Motor neuron (in vitro differentiated cells): ENCODE measurements around the gene HOXB13. TPM values are rescaled to one million over a fixed set of nuclear protein-coding genes. Genes with fewer than 3 reads are reported as not detected.
"Not testable (repeated sequence)": the region's sequence is repeated elsewhere in the genome, so short reads cannot be mapped to it uniquely, and the experiment has no call there.

Experiments used
- ATAC-seq, 8 experiments: fragments of 200-7000 bp; cut with Tn5 transposase; replicated peaks in 6 of 8; 2 replicates each; pipeline ENCODE4 v1.8.0; 2021; ENCODE audit warnings: mild to moderate bottlenecking in 8 of 8, moderate library complexity in 8 of 8
- H3K27ac ChIP-seq, 2 donors: fragments of 250-450 bp; sonication (Bioruptor Pico); 2 replicates each; pipeline ENCODE4 v1.9.0; 2021; ENCODE audit warnings: antibody characterized with exemption in 2 of 2, mild to moderate bottlenecking in 2 of 2, moderate library complexity in 1 of 2
- H3K4me1 ChIP-seq, 2 donors: fragments of 250-450 bp; sonication (Bioruptor Pico); replicated peaks in 1 of 2; 2 replicates each; pipeline ENCODE4 v1.6.1; 2021; ENCODE audit warnings: antibody characterized with exemption in 2 of 2, mild to moderate bottlenecking in 2 of 2, moderate library complexity in 1 of 2
- H3K4me3 ChIP-seq, 5 donors: fragments of 250-450 bp; sonication (Bioruptor Pico); 2 replicates each; pipeline ENCODE4 v1.9.0; 2021; ENCODE audit warnings: antibody characterized with exemption in 5 of 5, mild to moderate bottlenecking in 5 of 5, moderate library complexity in 4 of 5
- WGBS, 10 experiments: fragments of 450-650 bp; shearing (Covaris generic); methylation state at CpG; one replicate each; pipeline ENCODE4 v1.0.0; 2022; 5-methylcytosine and 5-hydroxymethylcytosine counted together
- in situ Hi-C, 9 experiments: fragments of 400-800 bp; cut with MboI; loops; one replicate each; pipeline ENCODE4 v1.15.0; 2021; ENCODE audit warnings: low sequenced_read_pairs in 9 of 9, low pct_unique_long_range_greater_than_20kb in 2 of 9; ENCODE audit not compliant: unreplicated experiment in 9 of 9
- total RNA-seq, 8 experiments: library from RNA; unstranded; fragments of 300-600 nt; gene quantifications; 2 replicates each; pipeline versions ENCODE4 v1.2.3 to v1.2.4, GENCODE V29; 2022

Gene HOXB13
- total RNA-seq, 8 experiments from 2014 or later = 0.05 to 0.70 (median 0.18) TPM; not detected in 1

- WGBS, 10 experiments = 9 to 41% (median 22%) methylated on average over 2 to 16 of the region's 21 CpGs; no CpG with 5 or more reads in 3 of the 10 experiments
- H3K27ac ChIP-seq = no peak within 1 kb of the TSS
- no peak for ATAC-seq
- in situ Hi-C loops = loop anchor here in 2 of 9 experiments (10.0 to 25.0 kb wide), 2 partner anchors 72 to 165 kb away; partner anchors contain the start of gene ATP5MC1 (in 2 of the 2)
- H3K4me3 ChIP-seq = no peak within 1 kb of the TSS
- peaks cover 0 to 9% of the 10 kb centered on the region in 2 donors for H3K4me1 ChIP-seq
Measured at GRCh38 chr17:48722201-48722907, 6.2 kb downstream of the HOXB13 start, which contains the start of gene PRAC1. PRAC1 (minus strand) TSS chr17:48722518; CDS start chr17:48722392, 126 bp downstream.

- H3K4me1 ChIP-seq = peaks cover 0 to 9% of the 10 kb centered on the region in 2 donors
- no peak overlapping the region for H3K27ac ChIP-seq
- no peak for ATAC-seq
- 60 to 100% methylated on average over 1 of the region's 1 CpG; no CpG with 5 or more reads in 8 of the 10 experiments for WGBS, 10 experiments
- in situ Hi-C loops = loop anchor here in 2 of 9 experiments (10.0 to 25.0 kb wide), 2 partner anchors 74 to 166 kb away; partner anchors contain the start of gene ATP5MC1 (in 2 of the 2)
- no peak overlapping the region for H3K4me3 ChIP-seq
Measured at GRCh38 chr17:48721009-48721402, 7.5 kb downstream of the HOXB13 start.

GRCh38 chr17:48720266-48721008 lies 8.1 kb downstream of the HOXB13 start:
- Histone ChIP-seq H3K4me3 (no peak overlapping the region), H3K27ac (no peak overlapping the region), H3K4me1 (peaks cover 0 to 9% of the 10 kb centered on the region in 2 donors)
- in situ Hi-C loops = loop anchor here in 2 of 9 experiments (10.0 to 25.0 kb wide), 2 partner anchors 74 to 167 kb away; partner anchors contain the start of gene ATP5MC1 (in 2 of the 2)
- 0 to 39% (median 14%) methylated on average over 1 to 10 of the region's 11 CpGs; no CpG with 5 or more reads in 2 of the 10 experiments for WGBS, 10 experiments
- no peak for ATAC-seq

- 0 to 30% (median 4%) methylated on average over 2 to 12 of the region's 37 CpGs; no CpG with 5 or more reads in 3 of the 10 experiments for WGBS, 10 experiments
- no peak overlapping the region for H3K27ac ChIP-seq
- H3K4me1 ChIP-seq = peaks cover 0 to 9% of the 10 kb centered on the region in 2 donors
- no peak overlapping the region for H3K4me3 ChIP-seq
- in situ Hi-C loops = loop anchor here in 2 of 9 experiments (10.0 to 25.0 kb wide), 2 partner anchors 75 to 168 kb away; partner anchors contain the start of gene ATP5MC1 (in 2 of the 2)
- ATAC-seq = no peak
Measured at GRCh38 chr17:48719642-48720265, 8.8 kb downstream of the HOXB13 start.

- peaks cover 0 to 9% of the 10 kb centered on the region in 2 donors for H3K4me1 ChIP-seq
- peak in 6 of 8 experiments; percentile 20 to 45 (median 36) for ATAC-seq
- 0 to 60% (median 2%) methylated on average over 2 to 40 of the region's 80 CpGs; no CpG with 5 or more reads in 4 of the 10 experiments for WGBS, 10 experiments
- H3K27ac ChIP-seq = no peak overlapping the region
- in situ Hi-C loops = loop anchor here in 2 of 9 experiments (25.0 kb wide), 1 partner anchor 168 kb away; the partner anchor contains the start of gene ATP5MC1 (in 2 of the 2)
- no peak overlapping the region for H3K4me3 ChIP-seq
Measured at GRCh38 chr17:48718761-48719641, 9.5 kb downstream of the HOXB13 start.

- in situ Hi-C loops = loop anchor here in 2 of 9 experiments (25.0 kb wide), 1 partner anchor 169 kb away; the partner anchor contains the start of gene ATP5MC1 (in 2 of the 2)
- Histone ChIP-seq H3K27ac (no peak overlapping the region), H3K4me1 (peaks cover 0 to 5% of the 10 kb centered on the region in 2 donors), H3K4me3 (no peak overlapping the region)
- 2 to 27% (median 7%) methylated on average over 3 to 19 of the region's 24 CpGs; no CpG with 5 or more reads in 2 of the 10 experiments for WGBS, 10 experiments
- ATAC-seq = no peak
Measured at GRCh38 chr17:48718227-48718760, 10.3 kb downstream of the HOXB13 start.

GRCh38 chr17:48717367-48718226 lies 11.0 kb downstream of the HOXB13 start:
- Histone ChIP-seq H3K27ac (no peak overlapping the region), H3K4me1 (peaks cover 0 to 2% of the 10 kb centered on the region in 2 donors), H3K4me3 (no peak overlapping the region)
- no peak for ATAC-seq
- in situ Hi-C loops = loop anchor here in 2 of 9 experiments (25.0 kb wide), 1 partner anchor 170 kb away; the partner anchor contains the start of gene ATP5MC1 (in 2 of the 2)
- 4 to 22% (median 15%) methylated on average over 3 to 10 of the region's 10 CpGs for WGBS, 10 experiments

GRCh38 chr17:48716549-48716948 lies 12.0 kb downstream of the HOXB13 start:
- in situ Hi-C loops = loop anchor here in 2 of 9 experiments (25.0 kb wide), 1 partner anchor 171 kb away; the partner anchor contains the start of gene ATP5MC1 (in 2 of the 2)
- not testable (repeated sequence) for ATAC-seq, H3K4me3 ChIP-seq, H3K4me1 ChIP-seq, H3K27ac ChIP-seq
- WGBS, 10 experiments = 0 to 100% (median 11%) methylated on average over 1 to 2 of the region's 3 CpGs; no CpG with 5 or more reads in 6 of the 10 experiments

GRCh38 chr17:48715496-48716399 lies 12.8 kb downstream of the HOXB13 start:
- ATAC-seq = no peak
- Histone ChIP-seq H3K27ac (no peak overlapping the region), H3K4me1 (peaks cover 0 to 2% of the 10 kb centered on the region in 2 donors), H3K4me3 (no peak overlapping the region)
- in situ Hi-C loops = loop anchor here in 2 of 9 experiments (25.0 kb wide), 1 partner anchor 172 kb away; the partner anchor contains the start of gene ATP5MC1 (in 2 of the 2)
- 7 to 67% (median 13%) methylated on average over 1 to 5 of the region's 5 CpGs; no CpG with 5 or more reads in 1 of the 10 experiments for WGBS, 10 experiments

GRCh38 chr17:48711128-48711527 lies 17.4 kb downstream of the HOXB13 start:
- 6 to 60% (median 37%) methylated on average over 1 to 3 of the region's 4 CpGs; no CpG with 5 or more reads in 2 of the 10 experiments for WGBS, 10 experiments
- Histone ChIP-seq H3K27ac (no peak overlapping the region), H3K4me3 (no peak overlapping the region), H3K4me1 (no peaks in the 10 kb centered on the region)
- no peak for ATAC-seq
- in situ Hi-C loops = loop anchor here in 2 of 9 experiments (25.0 kb wide), 1 partner anchor 176 kb away; the partner anchor contains the start of gene ATP5MC1 (in 2 of the 2)
